Amygdala (tissue), 56 donors: ENCODE data around the gene FLT3LG.

Source experiments
- DNase-seq, 56 donors: peaks; one replicate each; lab custom pipeline; 2025; lab: John Stamatoyannopoulos, UW

The FLT3LG gene

DNA sequence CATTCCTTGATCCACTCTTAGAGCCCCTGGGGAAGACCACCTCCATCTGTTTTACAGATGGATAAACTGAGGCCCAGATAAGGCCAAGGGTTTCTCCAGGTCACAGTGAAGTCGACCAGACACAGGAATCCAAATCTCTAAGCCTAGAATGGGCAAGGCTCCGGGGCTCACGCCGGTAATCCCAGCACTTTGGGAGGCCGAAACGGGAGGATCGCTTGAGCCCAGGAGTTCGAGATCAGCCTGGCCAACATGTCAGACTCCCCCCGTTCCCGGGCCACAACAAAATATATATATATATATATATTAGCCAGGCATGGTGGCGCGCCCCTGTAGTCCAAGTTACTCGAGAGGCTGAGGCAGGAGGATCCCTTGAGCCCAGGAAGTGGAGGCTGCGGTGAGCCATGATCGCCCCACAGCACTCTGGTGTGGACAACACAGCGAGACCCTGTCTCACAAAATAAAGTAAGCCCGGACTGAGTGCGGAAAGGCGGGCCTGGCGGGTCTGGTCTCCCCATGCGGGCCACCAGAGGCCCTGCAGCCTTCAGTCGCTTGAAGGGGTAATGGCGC, 12.8 kb downstream of the FLT3LG start:
- no peak for DNase-seq

GRCh38 chr19:49487277-49488045, 13.4 kb downstream of the FLT3LG start, which contains the start of gene RPL13A:
TSS of gene RPL13A (plus strand) at chr19:49487608. CDS start at chr19:49487630, 22 bp downstream.
- peak; percentile 59 to 100 (median 98) for DNase-seq

GRCh38 chr19:49488046-49488862, 14.2 kb downstream of the FLT3LG start:
- DNase-seq = no peak

DNA sequence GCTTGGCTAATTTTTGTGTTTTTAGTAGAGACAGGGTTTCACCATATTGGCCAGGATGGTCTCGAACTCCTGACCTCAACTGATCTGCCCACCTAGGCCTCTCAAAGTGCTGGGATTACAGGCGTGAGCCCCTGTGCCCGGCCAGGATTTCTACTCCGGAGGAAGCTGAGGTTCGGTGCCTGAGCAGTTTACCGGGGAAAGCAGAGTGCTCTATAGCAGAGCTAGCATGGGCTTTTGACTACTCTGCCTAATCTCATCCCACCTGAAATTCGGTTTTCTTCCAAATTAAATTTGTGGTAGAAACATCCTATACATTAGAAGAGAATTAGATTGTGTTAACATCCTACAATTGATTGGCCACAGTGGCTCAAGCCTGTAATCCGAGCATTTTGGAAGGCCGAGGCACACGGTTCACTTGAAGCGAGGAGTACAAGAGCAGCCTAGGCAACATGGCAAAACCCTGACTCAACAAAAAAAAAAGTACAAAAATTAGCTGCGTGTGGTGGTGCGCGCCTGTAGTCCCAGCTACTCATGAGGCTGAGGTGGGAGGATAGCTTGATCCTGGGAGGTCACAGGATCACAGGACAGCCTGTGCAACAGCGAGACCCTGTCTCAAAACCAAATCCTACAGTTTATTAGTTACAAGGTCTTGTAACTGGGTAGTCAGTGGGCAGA, 15.0 kb downstream of the FLT3LG start:
- no peak for DNase-seq

- DNase-seq = no peak
Measured at GRCh38 chr19:49489601-49490167, 15.7 kb downstream of the FLT3LG start.

- no peak for DNase-seq
Measured at GRCh38 chr19:49490287-49491029, 16.4 kb downstream of the FLT3LG start.

GRCh38 chr19:49491030-49491803, 17.2 kb downstream of the FLT3LG start:
- no peak for DNase-seq

GRCh38 chr19:49491804-49492572, 18.0 kb downstream of the FLT3LG start:
- DNase-seq = no peak

GRCh38 chr19:49492573-49493405, 18.8 kb downstream of the FLT3LG start:
- no peak for DNase-seq

DNA sequence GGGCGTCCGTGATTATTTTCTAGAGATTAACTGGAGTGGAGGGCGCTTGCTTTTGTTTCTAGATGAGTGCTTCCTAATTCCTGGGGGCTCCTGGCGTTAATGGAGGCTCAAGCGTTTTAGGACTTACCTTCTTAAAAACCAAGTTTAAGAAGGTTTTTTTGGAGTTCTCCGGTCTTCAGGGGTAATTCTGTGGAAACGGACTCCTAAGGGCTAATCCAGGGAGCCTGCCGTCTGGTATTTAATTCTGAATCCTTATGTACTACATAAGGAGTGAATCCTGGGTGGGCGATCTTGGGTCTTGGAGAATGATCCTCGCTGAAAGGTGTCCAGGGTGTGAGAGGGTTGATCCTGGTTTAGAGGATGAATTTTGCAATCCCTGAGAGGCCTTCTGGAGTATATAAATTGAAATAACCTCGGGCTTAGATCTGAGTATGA, 22.6 kb downstream of the FLT3LG start:
- no peak for DNase-seq

GRCh38 chr19:49497047-49497788, 23.2 kb downstream of the FLT3LG start:
- peak in 13 of 56 donors; percentile 6 to 39 (median 20) for DNase-seq

GRCh38 chr19:49497789-49498103, 23.7 kb downstream of the FLT3LG start:
- DNase-seq = no peak

GRCh38 chr19:49498475-49498874, 24.5 kb downstream of the FLT3LG start:
- no peak for DNase-seq

DNA sequence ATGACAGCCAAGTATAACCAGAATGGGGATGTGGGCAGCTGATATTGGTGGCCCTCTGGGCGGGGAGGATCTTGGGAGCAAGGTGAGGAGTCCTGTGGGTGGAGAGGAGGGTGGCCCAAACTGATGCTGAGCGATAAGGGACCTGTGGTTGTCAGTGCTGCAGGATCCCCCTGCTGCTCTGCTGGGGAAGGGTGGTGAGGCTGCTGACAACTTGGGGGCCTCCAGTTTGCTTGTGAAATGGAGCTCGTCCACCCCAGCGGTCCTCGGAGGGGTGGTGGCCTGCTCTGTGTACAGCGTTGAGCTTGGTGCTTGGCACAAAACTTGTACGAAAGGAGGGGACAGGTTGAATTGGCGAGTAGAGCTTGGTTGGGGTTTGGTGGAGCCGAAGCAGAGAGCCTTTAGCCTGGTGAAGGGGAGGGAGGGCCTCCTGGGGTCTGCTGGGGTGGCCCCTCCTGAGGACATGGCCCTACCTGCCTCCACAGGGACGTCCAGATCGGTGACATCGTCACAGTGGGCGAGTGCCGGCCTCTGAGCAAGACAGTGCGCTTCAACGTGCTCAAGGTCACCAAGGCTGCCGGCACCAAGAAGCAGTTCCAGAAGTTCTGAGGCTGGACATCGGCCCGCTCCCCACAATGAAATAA, 25.1 kb downstream of the FLT3LG start:
- DNase-seq = no peak

DNA sequence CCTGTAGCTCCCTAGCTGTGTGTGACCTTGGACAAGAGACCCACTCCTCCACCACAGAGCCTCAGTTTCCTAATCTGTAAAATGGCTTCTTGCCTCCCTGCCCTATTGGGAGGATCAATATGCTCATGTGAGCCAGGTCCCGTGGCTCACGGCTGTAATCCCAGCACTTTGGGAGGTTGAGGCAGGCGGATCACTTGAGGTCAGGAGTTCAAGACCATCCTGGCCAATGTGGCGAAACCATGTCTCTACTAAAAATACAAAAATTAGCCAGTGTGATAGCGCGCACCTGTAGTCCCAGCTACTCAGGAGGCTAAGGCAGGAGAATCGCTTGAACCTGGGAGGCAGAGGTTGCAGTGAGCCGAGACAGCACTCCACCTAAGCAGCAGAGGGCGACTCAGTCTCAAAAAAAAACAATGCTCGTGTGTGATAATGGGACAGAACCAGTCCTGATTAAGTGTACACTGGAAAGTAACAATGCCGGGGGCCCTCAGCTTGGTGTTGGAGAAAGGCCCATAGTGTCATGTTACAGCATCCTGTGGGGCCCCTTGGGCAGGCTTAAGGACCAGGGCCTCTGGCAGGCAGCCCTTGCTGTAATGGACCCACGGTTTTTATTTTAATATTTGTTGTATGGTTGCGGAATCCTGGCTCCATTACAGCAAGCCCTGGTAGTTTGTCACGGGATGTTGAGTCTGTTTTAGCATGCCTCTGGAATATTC, 29.0 kb downstream of the FLT3LG start:
- DNase-seq = peak in 3 of 56 donors; percentile 5 to 31 (median 31)
